ENCODE measurements around the gene TBL1X. TPM values are rescaled to one million over a fixed set of nuclear protein-coding genes. Genes with fewer than 3 reads are reported as not detected.

Gene TBL1X
- total and polyA plus RNA-seq, 2 of the 8 experiments (the other 6 are each of a cell fraction or from before 2014, with no cell fraction given), result 13.3 to 25.6 TPM

DNA sequence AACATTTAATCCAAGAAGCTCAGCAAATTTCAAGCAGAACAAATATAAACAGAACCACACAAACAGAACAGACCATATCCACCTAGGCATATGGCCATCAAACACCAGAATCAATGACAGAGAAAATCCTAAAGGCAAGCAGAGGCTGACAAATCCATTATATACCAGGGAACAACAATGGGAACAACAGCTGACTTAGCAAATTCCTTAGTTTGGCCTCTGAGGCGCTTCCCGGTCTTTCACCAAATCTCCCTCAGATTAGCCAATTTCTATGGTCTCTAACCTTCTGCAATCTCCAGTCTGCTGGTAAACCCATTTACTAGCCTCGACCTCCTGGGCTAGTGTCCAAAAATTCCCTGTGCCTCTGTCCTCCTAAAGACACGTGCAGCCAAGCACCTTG lies 241.6 kb downstream of the TBL1X start:
- no peaks in the 10 kb centered on the region for H4K20me1 ChIP-seq (replicated peaks in 1 of 2; ENCODE audit: control insufficient read depth in 1 of 2, insufficient read depth in 2 of 2, low read length in 2 of 2)
- no peak overlapping the region for H2BK20ac ChIP-seq (ENCODE audit: low read length)
- H3K4me3 ChIP-seq (ENCODE audit: extremely low read depth in 1 of 4, insufficient read depth in 2 of 4, low read depth in 3 of 4, low read length in 4 of 4), result no peak overlapping the region
- DNase-seq (ENCODE audit: low read depth in 1 of 2, low spot score in 2 of 2) (no peak), FAIRE-seq (peak; percentile 28)
- H3K9me3 ChIP-seq (ENCODE audit: insufficient read depth in 2 of 2, low read depth in 1 of 2, low read length in 1 of 2), result no peaks in the 10 kb centered on the region
- ChIA-PET CTCF (ENCODE audit: partially characterized antibody) (no interaction called here), POLR2A (ENCODE audit: partially characterized antibody) (no interaction called here)
- no peak overlapping the region for H3K9ac ChIP-seq (replicated peaks in 1 of 4; ENCODE audit: extremely low read depth in 1 of 4, low read depth in 3 of 4, low read length in 3 of 4)
- H3K79me1 ChIP-seq (ENCODE audit: low read depth, low read length), result no peaks in the 10 kb centered on the region
- no peak overlapping the region for H2AFZ ChIP-seq (ENCODE audit: low read length)
- no peak overlapping the region for H2AK5ac ChIP-seq (ENCODE audit: low read depth, low read length)
- no peak overlapping the region for H3K4ac ChIP-seq (replicated peaks; ENCODE audit: insufficient read length, low read depth, low read length)
- no peaks in the 10 kb centered on the region for H3K27me3 ChIP-seq (replicated peaks in 1 of 4; ENCODE audit: control insufficient read depth in 3 of 4, extremely low read depth in 1 of 4, insufficient read depth in 3 of 4, low read length in 3 of 4)
- 84% methylated on average over 4 of the region's 4 CpGs; no CpG with 5 or more reads in 1 of the 2 experiments for WGBS, 2 experiments (ENCODE audit: extremely low coverage in 1 of 2, insufficient coverage in 1 of 2, insufficient read length in 1 of 2, insufficient replicate concordance in 2 of 2, low coverage in 1 of 2, low lambda C conversion rate in 2 of 2, missing lambda C conversion rate in 1 of 2)
- H3K56ac ChIP-seq (replicated peaks; ENCODE audit: insufficient read length, low read depth, low read length), result no peak overlapping the region
- no peak overlapping the region for H4K91ac ChIP-seq (replicated peaks; ENCODE audit: insufficient read length, low read length)
- no peaks in the 10 kb centered on the region for H3K79me2 ChIP-seq (ENCODE audit: control insufficient read depth in 1 of 2, insufficient read depth in 2 of 2, low read length in 2 of 2)
- no peak overlapping the region for H4K8ac ChIP-seq (ENCODE audit: extremely low read depth, insufficient read depth, low read length)
- no peaks in the 10 kb centered on the region for H3K23me2 ChIP-seq (ENCODE audit: low read depth, low read length)
- H3K23ac ChIP-seq (ENCODE audit: insufficient read length), result no peak overlapping the region
- no peak overlapping the region for H3K18ac ChIP-seq (ENCODE audit: extremely low read depth, low read length)
- no peak overlapping the region for H4K5ac ChIP-seq (ENCODE audit: insufficient read length, low read depth, low read length)
- peaks cover 0 to 20% (median 10%) of the 10 kb centered on the region in 4 experiments; a peak in 6 of 8 replicates for H3K36me3 ChIP-seq (ENCODE audit: control insufficient read depth in 2 of 4, insufficient read depth in 4 of 4, low read length in 3 of 4)
- H3K4me2 ChIP-seq (ENCODE audit: insufficient read depth in 1 of 2, low read depth in 2 of 2, low read length in 2 of 2), result no peak overlapping the region
- no peak overlapping the region for H2BK5ac ChIP-seq (ENCODE audit: low read depth, low read length)
- no peak overlapping the region for H2BK120ac ChIP-seq (replicated peaks; ENCODE audit: low read depth, low read length)
- no peak overlapping the region for H3K27ac ChIP-seq (ENCODE audit: low read depth, low read length)
- no peak overlapping the region for H3K14ac ChIP-seq (ENCODE audit: insufficient read length)
- no peak overlapping the region for H2BK15ac ChIP-seq (ENCODE audit: low read length)
- no peaks in the 10 kb centered on the region for H3K4me1 ChIP-seq (replicated peaks in 1 of 4; ENCODE audit: control insufficient read depth in 3 of 4, insufficient read depth in 4 of 4, low read length in 3 of 4)
- H2BK12ac ChIP-seq (ENCODE audit: low read depth, low read length), result no peak overlapping the region
- no peak for TF ChIP-seq CBX8 (IDR thresholded peaks at IDR 0.05; ENCODE audit: borderline replicate concordance, low read depth, low read length)
- TF ChIP-seq JUND (IDR thresholded peaks at IDR 0.05; ENCODE audit: low read length), result no peak
- TF ChIP-seq RXRA (IDR thresholded peaks at IDR 0.05; ENCODE audit: insufficient read depth, low read depth, low read length), result no peak
- 0 out of 2 replicates have a peak, but pooled peaks have one; percentile 21 for TF ChIP-seq BACH1 (IDR thresholded peaks at IDR 0.05; ENCODE audit: low read length)
- TF ChIP-seq BRCA1 (IDR thresholded peaks at IDR 0.05; ENCODE audit: low read depth, low read length), result no peak
- TF ChIP-seq MAFK (IDR thresholded peaks at IDR 0.05; ENCODE audit: low read depth, low read length), result peak; percentile 56

Measured in H1 (cell line).